Heart left ventricle (tissue), 16 donors: ENCODE measurements around the gene DSEL. TPM values are rescaled to one million over a fixed set of nuclear protein-coding genes. Genes with fewer than 3 reads are reported as not detected.

Experiments
- ATAC-seq, 4 donors: fragments of 200-7000 bp; cut with Tn5 transposase; one replicate each; pipeline ENCODE4 v1.9.1; 2020 to 2022; ENCODE audit warnings: moderate library complexity in 4 of 4, mild to moderate bottlenecking in 3 of 4, moderate number of reproducible peaks in 1 of 4
- DNase-seq, 5 donors: peaks; one replicate each; pipeline ENCODE4 v3.0.0-alpha.2; 2020
- H3K27ac ChIP-seq, 12 donors: fragments of 200-600 bp; sonication (generic) in 4 of 12; one replicate each; pipeline versions ENCODE4 v1.5.0 to v1.8.0; 2016 to 2022; ENCODE audit warnings: mild to moderate bottlenecking in 2 of 12
- H3K27me3 ChIP-seq, 9 donors: fragments of 200-600 bp; sonication (generic) in 2 of 9; one replicate each; pipeline versions ENCODE4 v1.5.1 to v1.8.0; 2016 to 2022; ENCODE audit warnings: mild to moderate bottlenecking in 3 of 9
- H3K36me3 ChIP-seq, 9 donors: fragments of 200-600 bp; sonication (generic) in 2 of 9; one replicate each; pipeline versions ENCODE4 v1.5.0 to v1.8.0; 2018 to 2022; ENCODE audit warnings: mild to moderate bottlenecking in 2 of 9
- H3K4me1 ChIP-seq, 12 donors: fragments of 200-600 bp; sonication (generic) in 4 of 12; one replicate each; pipeline versions ENCODE4 v1.5.0 to v1.8.0; 2016 to 2022; ENCODE audit warnings: mild to moderate bottlenecking in 3 of 12
- H3K4me3 ChIP-seq, 12 donors: fragments of 200-600 bp; sonication (generic) in 4 of 12; one replicate each; pipeline versions ENCODE4 v1.5.0 to v1.8.0; 2017 to 2022; ENCODE audit warnings: mild to moderate bottlenecking in 9 of 12, moderate library complexity in 4 of 12
- H3K9me3 ChIP-seq, 12 donors: fragments of 200-600 bp; sonication (generic) in 4 of 12; one replicate each; pipeline versions ENCODE4 v1.5.0 to v1.8.0; 2016 to 2022; ENCODE audit warnings: mild to moderate bottlenecking in 1 of 12
- POLR2A ChIP-seq, 2 donors: fragments of 450-650 bp; IDR thresholded peaks; one replicate each; pipeline ENCODE4 v1.6.1; 2017; ENCODE audit warnings: antibody characterized with exemption in 2 of 2, mild to moderate bottlenecking in 2 of 2, moderate library complexity in 2 of 2
- WGBS, 4 donors: extraction: QIAGEN DNeasy Blood & Tissue Kit in 2 of 4; methylation state at CpG; one replicate each; pipeline versions ENCODE4 v1.1.5 to v1.1.7; 2013 to 2018; 5-methylcytosine and 5-hydroxymethylcytosine counted together
- intact Hi-C, 10 donors: fragments of 100-400 bp; cut with DNase I; formaldehyde crosslinking; loops; one replicate each; pipeline versions ENCODE4 v1.11.1 to v1.14.2; 2022
- polyA plus RNA-seq, 2 donors: library from polyadenylated mRNA; stranded (reverse); fragments of 200-250 nt; gene quantifications; one replicate each; pipeline ENCODE4 v1.2.3, GENCODE V29; 2013
- total RNA-seq, 9 donors: library from RNA; depleted of rRNA in 2 of 9; stranded (reverse); fragments of >200 nt in 2 of 9; fragmentation: NEBNext Ultra II Directional in 3 of 9; extraction: Animal tissue kit (Norgen Biotek cat#: 25700) in 3 of 9; gene quantifications; one replicate each; pipeline versions ENCODE4 v1.1.0 to v1.2.4, GENCODE V29; 2016 to 2023
- TF ChIP-seq, protein P1 (sequence below), 12 donors: fragments of 200-600 bp; sonication (generic) in 4 of 12; IDR thresholded peaks; one replicate each; pipeline versions ENCODE4 v1.5.0 to v1.8.0; 2018 to 2022; ENCODE audit warnings: antibody characterized with exemption in 12 of 12, mild to moderate bottlenecking in 5 of 12
- donor health status: ischemic (EF 13 %, LVEDD 7.1; RV severe dilation, severe dysfunction).
- donor health status: healthy with polysubstance abuse.
- donor health status: DM: no; HTN: yes; CAD: no.
- donor health status: DM: no; HTN: no; CAD: no.
- donor health status: ischemic (EF 25% LVEDD 6.9; RV normal size, moderate dysfunction).
- donor health status: ischemic (EF 25% LVEDD 5.7; RV mildly dilated, moderate dysfunction).
- donor health status: healthy.
- donor health status: DM: yes; HTN: yes; CAD: no.
- donor health status: ischemic (EF 35%, LVEDD 5.7; RV mildly dilated, moderate dysfunction).
- donor health status: nonischemic (EF 11% LVEDD 7.7; RV severe dilation, severe dysfunction).
- donor health status: DM: yes; HTN: yes; CAD: no.
- donor health status: PGD.
- donor health status: ischemic (EF 29% LVEDD 5.4; RV normal size, mild dysfunction).
- donor health status: nonischemic (EF 23%, LVEDD 6.1; RV moderate dilation, normal function).

DSEL gene
- total and polyA plus RNA-seq, 11 donors: 0.61 to 4.0 (median 2.3) TPM

GRCh38 chr18:67478249-67478648 is 38.3 kb downstream of the DSEL start:
- no peaks in the 10 kb centered on the region for H3K36me3 ChIP-seq
- intact Hi-C loops: no loop called here
- DNase-seq (no peak), ATAC-seq (no peak)
- TF ChIP-seq, protein P1, sequence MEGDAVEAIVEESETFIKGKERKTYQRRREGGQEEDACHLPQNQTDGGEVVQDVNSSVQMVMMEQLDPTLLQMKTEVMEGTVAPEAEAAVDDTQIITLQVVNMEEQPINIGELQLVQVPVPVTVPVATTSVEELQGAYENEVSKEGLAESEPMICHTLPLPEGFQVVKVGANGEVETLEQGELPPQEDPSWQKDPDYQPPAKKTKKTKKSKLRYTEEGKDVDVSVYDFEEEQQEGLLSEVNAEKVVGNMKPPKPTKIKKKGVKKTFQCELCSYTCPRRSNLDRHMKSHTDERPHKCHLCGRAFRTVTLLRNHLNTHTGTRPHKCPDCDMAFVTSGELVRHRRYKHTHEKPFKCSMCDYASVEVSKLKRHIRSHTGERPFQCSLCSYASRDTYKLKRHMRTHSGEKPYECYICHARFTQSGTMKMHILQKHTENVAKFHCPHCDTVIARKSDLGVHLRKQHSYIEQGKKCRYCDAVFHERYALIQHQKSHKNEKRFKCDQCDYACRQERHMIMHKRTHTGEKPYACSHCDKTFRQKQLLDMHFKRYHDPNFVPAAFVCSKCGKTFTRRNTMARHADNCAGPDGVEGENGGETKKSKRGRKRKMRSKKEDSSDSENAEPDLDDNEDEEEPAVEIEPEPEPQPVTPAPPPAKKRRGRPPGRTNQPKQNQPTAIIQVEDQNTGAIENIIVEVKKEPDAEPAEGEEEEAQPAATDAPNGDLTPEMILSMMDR (IDR thresholded peaks at IDR 0.05): no peak
- TF ChIP-seq POLR2A (IDR thresholded peaks at IDR 0.05): no peak
- H3K27ac ChIP-seq: no peak overlapping the region
- H3K27me3 ChIP-seq: no peaks in the 10 kb centered on the region
- peaks cover 0 to 8% (median 0%) of the 10 kb centered on the region in 12 donors for H3K9me3 ChIP-seq
- WGBS, 4 donors: 87 to 93% (median 90%) methylated on average over 3 of the region's 3 CpGs
- H3K4me1 ChIP-seq: no peaks in the 10 kb centered on the region
- no peak overlapping the region for H3K4me3 ChIP-seq

DNA sequence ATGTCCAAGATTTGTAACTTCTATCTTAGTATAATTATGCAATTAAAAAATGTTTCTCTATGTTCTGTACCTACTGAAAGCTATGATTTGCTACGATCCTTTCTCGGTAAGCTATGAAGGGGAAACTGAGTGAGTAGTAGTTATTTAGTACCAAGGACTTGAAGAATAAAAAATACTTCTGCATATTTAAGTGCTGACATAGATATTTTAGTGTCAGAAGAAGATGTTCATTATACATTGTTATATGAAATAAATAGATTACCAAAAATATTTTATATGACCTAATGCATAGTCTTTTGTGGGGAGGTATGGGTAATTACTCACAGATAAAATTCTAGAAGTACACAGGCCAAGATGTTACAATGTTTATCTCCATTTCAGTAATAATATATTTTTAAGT is 39.0 kb downstream of the DSEL start:
- no peak overlapping the region for H3K27ac ChIP-seq
- no peak overlapping the region for H3K4me3 ChIP-seq
- TF ChIP-seq, protein P1 (IDR thresholded peaks at IDR 0.05): no peak
- TF ChIP-seq POLR2A (IDR thresholded peaks at IDR 0.05): no peak
- H3K4me1 ChIP-seq: no peaks in the 10 kb centered on the region
- no peak for DNase-seq
- H3K9me3 ChIP-seq: peaks cover 0 to 8% (median 0%) of the 10 kb centered on the region in 12 donors
- intact Hi-C loops: no loop called here
- ATAC-seq: no peak
- no peaks in the 10 kb centered on the region for H3K27me3 ChIP-seq
- 46 to 75% (median 61%) methylated on average over 2 of the region's 2 CpGs for WGBS, 4 donors
- H3K36me3 ChIP-seq: no peaks in the 10 kb centered on the region

- TF ChIP-seq, protein P1 (IDR thresholded peaks at IDR 0.05): no peak
- no peak for TF ChIP-seq POLR2A (IDR thresholded peaks at IDR 0.05)
- 75 to 81% (median 77%) methylated on average over 3 of the region's 3 CpGs for WGBS, 4 donors
Measured at GRCh38 chr18:67476585-67476984, 39.9 kb downstream of the DSEL start.

GRCh38 chr18:67475673-67476072 is 40.8 kb downstream of the DSEL start:
- intact Hi-C loops: no loop called here
- ATAC-seq: no peak
- TF ChIP-seq, protein P1 (IDR thresholded peaks at IDR 0.05): no peak
- TF ChIP-seq POLR2A (IDR thresholded peaks at IDR 0.05): no peak

More at GRCh38 chr18:67476585-67476984, 39.9 kb downstream of the DSEL start:
- H3K9me3 ChIP-seq: peaks cover 0 to 8% (median 0%) of the 10 kb centered on the region in 12 donors
- no peak overlapping the region for H3K27ac ChIP-seq
- no peaks in the 10 kb centered on the region for H3K36me3 ChIP-seq
- no peak overlapping the region for H3K4me3 ChIP-seq
- DNase-seq: no peak
- intact Hi-C loops: no loop called here
- H3K4me1 ChIP-seq: no peaks in the 10 kb centered on the region
- no peaks in the 10 kb centered on the region for H3K27me3 ChIP-seq
- ATAC-seq: no peak

More at GRCh38 chr18:67475673-67476072, 40.8 kb downstream of the DSEL start:
- Histone ChIP-seq H3K9me3 (peaks cover 0 to 6% (median 0%) of the 10 kb centered on the region in 12 donors), H3K4me1 (no peaks in the 10 kb centered on the region), H3K4me3 (no peak overlapping the region), H3K36me3 (no peaks in the 10 kb centered on the region), H3K27me3 (no peaks in the 10 kb centered on the region), H3K27ac (no peak overlapping the region)
- 25 to 35% (median 32%) methylated on average over 1 of the region's 1 CpG for WGBS, 4 donors
- DNase-seq: no peak
